Kidney (tissue), 14 donors: ENCODE measurements around the gene HMG20A. TPM values are rescaled to one million over a fixed set of nuclear protein-coding genes. Genes with fewer than 3 reads are reported as not detected.
A peak's percentile ranks its signal among the peaks of the same experiment; 100 is the strongest.

Experiments used
- DNase-seq, 5 donors: peaks; one replicate each; pipeline ENCODE4 v3.0.0-alpha.2; 2013 to 2020
- FAIRE-seq: peaks from 2 replicates; lab custom pipeline; 2012; peaks lifted over from hg19 to GRCh38; lab: Jason Lieb, UNC
- H3K27ac ChIP-seq, 2 donors: one replicate each; pipeline ENCODE4 v1.7.0; 2013; ENCODE audit warnings: low read depth in 2 of 2, low read length in 2 of 2, inconsistent platforms in 1 of 2
- H3K27me3 ChIP-seq: one replicate; pipeline ENCODE4 v1.7.1; 2013; ENCODE audit warnings: low read length, inconsistent platforms; ENCODE audit not compliant: control insufficient read depth, insufficient read depth
- H3K36me3 ChIP-seq, 3 donors: one replicate each; pipeline versions ENCODE4 v1.7.0 to v1.7.1; 2013; ENCODE audit warnings: low read length in 3 of 3, control low read depth in 1 of 3, inconsistent platforms in 1 of 3; ENCODE audit not compliant: insufficient read depth in 3 of 3, control insufficient read depth in 2 of 3
- H3K4me1 ChIP-seq, 3 donors: one replicate each; pipeline versions ENCODE4 v1.7.0 to v1.7.1; 2013; ENCODE audit warnings: low read length in 3 of 3, inconsistent platforms in 1 of 3, low read depth in 1 of 3; ENCODE audit not compliant: control insufficient read depth in 2 of 3, insufficient read depth in 2 of 3
- H3K4me3 ChIP-seq, 3 donors: one replicate each; pipeline versions ENCODE4 v1.7.0 to v1.8.1; 2013; ENCODE audit warnings: low read length in 3 of 3, control low read depth in 1 of 3, inconsistent platforms in 1 of 3
- H3K9ac ChIP-seq, 3 donors: one replicate each; pipeline versions ENCODE4 v1.7.0 to v1.7.1; 2013; ENCODE audit warnings: low read length in 3 of 3, control low read depth in 1 of 3, inconsistent platforms in 1 of 3
- H3K9me3 ChIP-seq, 3 donors: one replicate each; pipeline versions ENCODE4 v1.7.0 to v1.7.1; 2013; ENCODE audit warnings: low read length in 3 of 3, control low read depth in 1 of 3, inconsistent platforms in 1 of 3; ENCODE audit not compliant: control insufficient read depth in 2 of 3, insufficient read depth in 1 of 3
- intact Hi-C: fragments of 100-400 bp; cut with DNase I; formaldehyde crosslinking; loops from one replicate; pipeline ENCODE4 v1.11.1; 2022
- polyA plus RNA-seq: library from polyadenylated mRNA; stranded (reverse); fragments of 350-450 nt; fragmentation: Illumina TruSeq; extraction: RNeasy Lipid Tissue Mini Kit (QIAGEN cat#74804); gene quantifications from one replicate; pipeline ENCODE4 v1.2.3, GENCODE V29; 2014; ENCODE audit warnings: low read depth, low replicate concordance; ENCODE audit not compliant: insufficient read depth
- total RNA-seq: library from RNA; stranded (reverse); fragmentation: NEBNext Ultra II Directional; extraction: Animal tissue kit (Norgen Biotek cat#: 25700); gene quantifications from one replicate; pipeline ENCODE4 v1.2.1, GENCODE V29; 2021
- TF ChIP-seq, protein P1 (sequence below): IDR thresholded peaks from 3 replicates; pipeline ENCODE4 v1.5.1; 2012; ENCODE audit warnings: mild to moderate bottlenecking, moderate library complexity, borderline replicate concordance; ENCODE audit not compliant: insufficient read depth; ENCODE audit errors: extremely low read depth
- donor health status: control.
- donor health status: control.
- donor health status: control.
- donor health status: control.
- donor health status: control.
- donor health status: DM: yes; HTN: yes; CAD: no.
- donor health status: Normal renal cell carcinoma (clear cell type).

The HMG20A gene
- total and polyA plus RNA-seq, 2 donors from 2014 or later = 16.8 to 38.7 TPM

DNA sequence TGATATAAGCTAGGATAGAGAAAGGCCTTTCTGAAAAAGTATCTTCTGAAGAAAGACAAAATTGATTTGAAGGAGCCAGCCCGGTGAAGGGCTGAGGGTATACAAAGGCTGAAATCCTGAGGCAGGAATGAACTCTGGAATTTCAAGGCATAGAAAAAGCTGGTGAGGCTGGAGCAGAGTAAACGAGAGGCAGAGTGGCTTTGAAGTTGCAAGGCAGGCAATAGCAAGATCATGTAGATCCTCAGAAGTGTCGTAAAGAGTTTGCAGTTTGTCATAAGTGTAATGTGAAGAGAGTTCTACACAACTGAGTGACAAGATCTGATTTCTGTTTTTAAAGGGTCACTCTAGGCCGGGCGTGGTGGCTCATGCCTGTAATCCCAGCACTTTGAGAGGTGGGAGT, 69.0 kb downstream of the HMG20A start:
- Histone ChIP-seq H3K4me3 (no peak overlapping the region), H3K27me3 (no peaks in the 10 kb centered on the region), H3K27ac (no peak overlapping the region), H3K36me3 (peaks cover 1 to 3% (median 2%) of the 10 kb centered on the region in 3 donors), H3K9ac (no peak overlapping the region), H3K4me1 (peaks cover 0 to 2% (median 0%) of the 10 kb centered on the region in 3 donors), H3K9me3 (no peaks in the 10 kb centered on the region)
- TF ChIP-seq, protein P1, sequence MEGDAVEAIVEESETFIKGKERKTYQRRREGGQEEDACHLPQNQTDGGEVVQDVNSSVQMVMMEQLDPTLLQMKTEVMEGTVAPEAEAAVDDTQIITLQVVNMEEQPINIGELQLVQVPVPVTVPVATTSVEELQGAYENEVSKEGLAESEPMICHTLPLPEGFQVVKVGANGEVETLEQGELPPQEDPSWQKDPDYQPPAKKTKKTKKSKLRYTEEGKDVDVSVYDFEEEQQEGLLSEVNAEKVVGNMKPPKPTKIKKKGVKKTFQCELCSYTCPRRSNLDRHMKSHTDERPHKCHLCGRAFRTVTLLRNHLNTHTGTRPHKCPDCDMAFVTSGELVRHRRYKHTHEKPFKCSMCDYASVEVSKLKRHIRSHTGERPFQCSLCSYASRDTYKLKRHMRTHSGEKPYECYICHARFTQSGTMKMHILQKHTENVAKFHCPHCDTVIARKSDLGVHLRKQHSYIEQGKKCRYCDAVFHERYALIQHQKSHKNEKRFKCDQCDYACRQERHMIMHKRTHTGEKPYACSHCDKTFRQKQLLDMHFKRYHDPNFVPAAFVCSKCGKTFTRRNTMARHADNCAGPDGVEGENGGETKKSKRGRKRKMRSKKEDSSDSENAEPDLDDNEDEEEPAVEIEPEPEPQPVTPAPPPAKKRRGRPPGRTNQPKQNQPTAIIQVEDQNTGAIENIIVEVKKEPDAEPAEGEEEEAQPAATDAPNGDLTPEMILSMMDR = no peak
- FAIRE-seq (no peak), DNase-seq (no peak)
- intact Hi-C loops = loop anchor here (10.0 kb wide), 1 partner anchor 305 kb away; no protein-coding TSS in a partner anchor

DNA sequence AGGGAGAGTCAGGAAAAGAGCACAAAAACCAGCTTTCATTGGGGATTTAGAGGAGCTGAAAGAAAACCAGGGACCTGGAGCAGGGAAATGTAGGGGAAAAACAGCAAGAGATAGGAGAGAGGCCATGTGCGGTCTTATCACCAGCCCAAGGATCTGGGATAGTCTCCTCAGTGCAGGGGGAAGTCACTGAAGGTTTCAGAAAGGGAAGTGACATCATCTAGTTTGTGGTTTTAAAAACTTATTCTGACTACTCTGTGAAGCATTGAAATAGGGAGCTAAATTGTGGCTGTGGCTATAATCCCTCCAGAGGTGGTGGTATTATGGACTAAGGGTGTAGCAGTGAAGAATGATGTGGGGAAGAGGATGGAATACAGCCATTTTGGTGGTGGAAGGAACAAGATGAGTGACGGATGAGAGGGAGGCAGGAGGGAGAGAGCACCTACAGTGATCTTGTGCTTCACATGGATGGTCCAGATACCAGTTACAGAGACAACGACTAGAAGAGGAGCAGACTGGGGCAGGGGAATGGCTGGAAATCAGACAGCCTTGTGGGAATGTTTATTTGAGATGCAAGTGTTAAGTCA, 72.7 kb downstream of the HMG20A start:
- Histone ChIP-seq H3K4me3 (no peak overlapping the region), H3K9me3 (no peaks in the 10 kb centered on the region), H3K27me3 (no peaks in the 10 kb centered on the region), H3K9ac (no peak overlapping the region), H3K4me1 (peaks cover 2 to 22% (median 21%) of the 10 kb centered on the region in 3 donors), H3K27ac (no peak overlapping the region), H3K36me3 (no peaks in the 10 kb centered on the region)
- intact Hi-C loops = loop anchor here (10.0 kb wide), 1 partner anchor 309 kb away; no protein-coding TSS in a partner anchor
- DNase-seq (no peak), FAIRE-seq (no peak)
- TF ChIP-seq, protein P1 = no peak

DNA sequence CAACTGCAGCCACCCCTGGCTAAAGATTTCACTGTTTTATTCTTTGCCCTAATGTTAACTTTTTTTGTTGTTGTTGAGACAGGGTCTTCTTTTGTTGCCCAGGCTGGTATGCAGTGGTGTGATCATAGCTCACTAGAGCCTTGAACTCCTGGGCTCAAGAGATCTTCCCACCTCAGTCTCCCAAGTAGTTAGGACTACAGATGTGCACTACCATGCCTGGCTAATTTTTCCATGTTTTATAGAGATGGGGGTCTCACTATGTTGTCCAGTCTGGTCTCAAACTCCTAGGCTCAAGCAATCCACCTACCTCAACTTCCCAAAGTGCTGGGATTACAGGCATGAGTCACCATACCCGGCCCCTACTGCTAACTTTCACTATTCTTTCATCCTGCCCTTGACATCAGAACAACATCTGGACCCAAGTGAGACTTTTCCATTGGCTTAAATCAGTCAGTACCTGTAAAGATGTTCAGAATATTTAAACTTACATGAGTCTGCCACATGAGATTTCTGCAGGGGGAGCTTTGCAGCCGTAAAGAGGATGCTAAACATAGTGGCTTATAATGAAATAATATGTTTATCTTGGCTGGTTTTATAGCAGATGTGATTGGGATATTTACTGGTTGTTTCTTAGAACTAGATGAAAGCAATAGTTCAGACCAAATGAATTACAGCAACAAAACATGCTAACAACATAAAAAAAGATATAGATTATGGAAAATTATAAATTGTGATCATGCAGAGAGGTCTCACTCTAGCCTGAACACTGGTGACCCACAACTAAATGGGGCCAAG, 73.6 kb downstream of the HMG20A start:
- FAIRE-seq (no peak), DNase-seq (peak in 1 of 5 donors; percentile 73)
- Histone ChIP-seq H3K9ac (no peak overlapping the region), H3K9me3 (no peaks in the 10 kb centered on the region), H3K27me3 (no peaks in the 10 kb centered on the region), H3K27ac (no peak overlapping the region), H3K4me3 (no peak overlapping the region), H3K36me3 (no peaks in the 10 kb centered on the region), H3K4me1 (peaks cover 2 to 23% (median 22%) of the 10 kb centered on the region in 3 donors)
- TF ChIP-seq, protein P1 = no peak
- intact Hi-C loops = loop anchor here (10.0 kb wide), 1 partner anchor 309 kb away; no protein-coding TSS in a partner anchor
